NCI-H187 (cell line): ENCODE measurements around the gene TBC1D22A.
"Not testable (repeated sequence)": the region's sequence is repeated elsewhere in the genome, so short reads cannot be mapped to it uniquely, and the experiment has no call there.

Experiments used
- DNase-seq, 2 experiments: peaks; one replicate each; lab custom pipeline; 2025; lab: John Stamatoyannopoulos, UW

Gene TBC1D22A

GRCh38 chr22:46774253-46774979, 12.0 kb downstream of the TBC1D22A start:
- no peak for DNase-seq

DNA sequence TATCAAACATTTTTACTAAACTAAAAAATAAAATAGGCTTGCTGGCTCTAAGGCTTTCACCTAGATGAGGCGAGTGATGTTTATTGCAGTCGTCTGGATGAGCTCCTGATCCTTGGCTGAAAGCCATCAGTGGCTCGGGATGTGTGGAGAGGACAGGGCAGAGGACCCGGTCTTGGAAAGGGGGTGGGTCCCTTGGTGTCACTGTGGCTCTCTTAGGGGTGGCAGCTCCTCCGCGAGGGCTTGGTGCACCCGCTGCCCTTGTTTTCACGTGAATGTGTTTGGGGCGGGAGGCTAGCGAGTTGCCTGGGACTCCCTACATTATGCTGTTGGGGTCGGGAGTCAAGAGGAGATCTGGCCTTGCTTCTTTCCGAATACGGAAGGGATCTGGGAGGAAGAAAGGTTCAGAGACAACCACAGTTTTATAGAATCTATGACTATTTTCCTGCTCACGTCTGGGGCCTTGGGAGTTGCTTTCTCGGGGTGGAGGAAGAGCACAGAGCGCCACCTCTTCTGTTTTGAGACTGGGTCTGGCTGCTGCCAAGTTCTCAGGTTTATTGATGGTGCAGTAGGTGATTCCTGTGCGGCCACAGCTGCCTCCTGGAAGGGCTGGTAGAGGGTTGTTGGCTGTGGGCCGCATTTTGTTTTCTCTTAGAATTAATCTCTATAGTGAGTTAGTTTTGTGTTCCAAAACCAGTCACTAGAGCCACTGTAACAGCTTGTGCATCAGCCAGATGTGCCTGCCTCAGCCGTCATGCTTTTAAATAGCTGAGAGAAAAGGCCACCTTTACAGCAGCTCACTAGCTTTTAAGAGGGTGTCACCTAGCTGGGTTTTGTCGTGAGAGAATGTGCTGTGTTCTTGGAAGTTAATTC, 12.8 kb downstream of the TBC1D22A start:
- DNase-seq, result no peak

GRCh38 chr22:46775850-46776826, 13.7 kb downstream of the TBC1D22A start:
- DNase-seq, result no peak

- DNase-seq, result no peak
Observed at GRCh38 chr22:46776876-46777608, 14.6 kb downstream of the TBC1D22A start.

DNA sequence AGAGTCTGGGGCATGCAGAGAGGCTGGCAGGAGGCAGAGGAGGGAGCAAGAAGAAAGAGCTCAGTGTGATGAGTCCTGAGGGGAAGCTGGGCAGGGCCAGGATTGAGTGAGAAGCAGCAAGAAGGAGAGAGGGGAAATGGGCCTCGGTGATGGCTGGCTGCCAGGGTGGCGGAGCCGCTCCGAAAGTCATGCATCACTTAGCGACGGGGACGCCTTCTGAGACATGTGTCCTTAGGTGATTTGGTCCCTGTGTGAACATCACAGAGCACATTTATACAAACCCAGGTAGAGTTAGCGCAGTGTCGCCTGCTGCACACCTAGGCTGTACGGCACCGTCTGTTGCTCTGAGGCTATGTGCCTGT, 15.1 kb downstream of the TBC1D22A start:
- no peak for DNase-seq

GRCh38 chr22:46779023-46779422, 16.6 kb downstream of the TBC1D22A start:
- no peak for DNase-seq

DNA sequence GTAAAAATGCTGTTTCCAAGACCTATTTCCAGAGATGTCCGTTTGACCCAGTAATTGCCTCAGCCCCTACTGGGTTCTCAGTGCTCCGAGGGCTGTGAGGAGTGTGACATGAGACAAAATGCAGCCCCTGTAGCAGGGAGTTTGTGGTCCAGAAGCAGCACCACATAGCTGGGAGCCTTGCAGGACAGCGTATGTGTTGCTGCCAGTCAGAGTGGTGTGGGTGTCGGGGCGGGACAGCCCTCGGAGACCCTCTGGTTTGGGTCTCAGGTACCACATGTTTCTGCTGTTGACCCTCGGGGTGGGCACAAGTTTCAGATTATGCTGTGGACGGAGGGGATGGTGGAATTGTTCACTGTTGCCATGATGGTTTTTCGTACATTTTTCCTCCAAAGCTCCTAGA, 17.2 kb downstream of the TBC1D22A start:
- DNase-seq, result no peak

DNA sequence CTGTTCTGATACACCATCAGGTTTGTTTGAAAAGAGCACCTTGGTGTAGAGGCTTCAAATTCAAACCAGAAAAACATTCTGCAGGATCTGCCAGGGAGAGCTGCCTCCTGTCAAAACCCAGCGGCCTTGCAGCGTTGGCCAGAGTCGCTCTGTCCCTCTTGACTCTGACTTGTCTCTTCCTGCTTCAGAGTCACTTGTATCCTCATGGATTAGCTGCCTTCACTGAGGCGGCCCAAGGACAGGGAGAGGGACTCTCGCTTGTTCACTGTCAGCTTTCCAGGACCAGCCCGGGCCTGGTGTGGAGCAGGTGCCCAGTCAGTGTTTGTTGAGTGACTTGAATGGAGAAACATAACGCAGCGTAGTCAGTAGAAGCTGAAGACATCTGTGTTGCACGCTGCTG, 18.0 kb downstream of the TBC1D22A start:
- DNase-seq, result no peak

- DNase-seq, result no peak
Observed at GRCh38 chr22:46781291-46781690, 18.8 kb downstream of the TBC1D22A start.

DNA sequence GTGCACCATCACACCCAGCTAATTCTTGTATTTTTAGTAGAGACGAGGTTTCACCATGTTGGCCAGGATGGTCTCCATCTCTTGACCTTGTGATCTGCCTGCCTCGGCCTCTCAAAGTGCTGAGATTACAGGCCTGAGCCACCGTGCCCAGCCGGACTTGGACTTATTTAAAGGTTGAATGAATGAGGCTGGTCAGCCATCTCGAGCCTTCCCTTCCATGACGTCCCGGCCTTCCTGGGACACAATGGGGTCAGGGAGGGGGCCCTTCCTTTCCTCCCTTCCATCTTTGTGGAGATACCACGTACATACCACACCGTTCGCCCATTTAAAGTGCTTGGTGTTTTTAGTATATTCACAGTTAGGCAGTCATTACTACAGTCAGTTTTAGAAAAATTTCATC, 19.8 kb downstream of the TBC1D22A start:
- DNase-seq, result not testable (repeated sequence)

DNA sequence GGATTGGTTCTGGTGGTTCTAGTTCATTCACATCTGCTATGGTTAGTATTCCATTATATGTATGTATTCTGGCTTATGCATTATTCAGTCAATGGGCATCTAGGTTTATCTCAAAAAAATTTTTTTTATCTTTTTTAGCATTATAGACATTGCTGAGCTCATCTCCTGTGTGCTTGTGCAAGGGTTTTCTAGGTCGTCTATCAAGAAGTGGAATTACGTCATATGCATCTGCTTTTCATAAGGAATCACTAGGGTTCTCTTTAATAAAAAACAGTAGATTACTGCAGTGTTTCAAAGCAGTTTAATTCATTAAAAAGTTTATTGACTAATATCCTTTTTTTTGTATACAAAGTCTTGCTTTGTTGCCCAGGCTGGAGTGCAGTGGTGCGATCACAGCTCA, 21.3 kb downstream of the TBC1D22A start:
- DNase-seq, result no peak

GRCh38 chr22:46788441-46789172, 26.2 kb downstream of the TBC1D22A start:
- no peak for DNase-seq

- no peak for DNase-seq
Observed at GRCh38 chr22:46789992-46790391, 27.5 kb downstream of the TBC1D22A start.

- DNase-seq, result no peak
Observed at GRCh38 chr22:46791201-46791731, 28.8 kb downstream of the TBC1D22A start.

GRCh38 chr22:46792061-46792796, 29.8 kb downstream of the TBC1D22A start:
- DNase-seq, result no peak

GRCh38 chr22:46792841-46793261, 30.4 kb downstream of the TBC1D22A start:
- no peak for DNase-seq

DNA sequence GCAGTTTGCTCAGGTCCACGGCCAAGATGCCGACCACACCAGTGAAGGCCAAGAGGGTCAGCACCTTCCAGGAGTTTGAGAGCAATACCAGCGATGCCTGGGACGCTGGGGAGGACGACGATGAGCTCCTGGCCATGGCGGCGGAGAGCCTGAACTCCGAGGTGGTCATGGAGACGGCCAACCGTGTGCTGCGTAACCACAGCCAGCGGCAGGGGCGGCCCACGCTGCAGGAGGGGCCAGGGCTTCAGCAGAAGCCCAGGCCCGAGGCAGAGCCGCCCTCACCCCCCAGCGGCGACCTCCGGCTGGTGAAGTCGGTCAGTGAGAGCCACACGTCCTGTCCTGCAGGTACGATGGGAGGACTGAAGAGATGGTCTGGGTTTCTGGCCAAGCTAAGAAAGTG, 31.0 kb downstream of the TBC1D22A start:
- DNase-seq, result no peak

DNA sequence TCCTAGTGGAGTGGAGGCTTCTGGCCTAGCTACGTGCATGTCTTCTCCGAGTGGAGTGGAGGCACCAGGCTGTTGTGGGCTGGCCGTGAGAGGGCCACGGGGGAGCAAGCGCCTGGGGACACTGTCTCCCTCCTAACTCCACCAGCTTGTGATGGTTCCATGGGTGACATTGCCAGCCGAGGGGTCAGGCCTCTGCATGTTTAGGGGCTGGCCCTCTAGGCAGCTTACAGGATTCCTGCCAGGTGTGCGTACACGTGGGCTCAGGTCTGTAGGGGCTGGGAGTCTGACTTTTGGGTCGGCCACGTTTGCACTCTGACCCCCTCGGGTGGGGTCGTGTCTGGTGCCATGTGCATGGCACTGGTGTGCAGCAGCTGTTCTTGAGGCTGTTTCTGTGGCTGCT, 31.6 kb downstream of the TBC1D22A start:
- DNase-seq, result no peak

- no peak for DNase-seq
Observed at GRCh38 chr22:46794491-46794890, 32.0 kb downstream of the TBC1D22A start.

GRCh38 chr22:46795140-46795539, 32.7 kb downstream of the TBC1D22A start:
- no peak for DNase-seq
